Measurements from ENCODE around the gene BSG.

GRCh38 chr19:611481-611868, 39.1 kb downstream of the BSG start:
- no peak for TF ChIP-seq CTCF (conservative IDR thresholded peaks at IDR 0.05 in 1 of 2, IDR thresholded peaks at IDR 0.05 in 1 of 2; ENCODE audit: extremely low read depth in 1 of 2, insufficient read depth in 1 of 2, low read depth in 1 of 2, low read length in 2 of 2)
- no peak for TF ChIP-seq EZH2 (IDR thresholded peaks at IDR 0.05; ENCODE audit: borderline replicate concordance, low read length)
